Calu3 (cell line): Measurements from ENCODE around the gene PANX1. TPM values are rescaled to one million over a fixed set of nuclear protein-coding genes. Genes with fewer than 3 reads are reported as not detected.

Experiments
- BruUV-seq: library from RNA; stranded (reverse); fragments of 400-500 nt; replicated peaks from 2 replicates; lab custom pipeline; 2021; lab: Mats Ljungman, UMichigan
- CTCF ChIA-PET: fragments of 300-600 bp; sonication (Branson Sonifier 250); formaldehyde crosslinking; loops from one replicate; lab custom pipeline; 2022; ENCODE audit warnings: antibody characterized with exemption; lab: Charles Lee
- DNase-seq: peaks from one replicate; pipeline ENCODE4 v3.0.0; 2022
- H3K27ac Mint-ChIP-seq: one replicate; pipeline ENCODE4 v1.8.0; 2022; ENCODE audit warnings: mixed read lengths; ENCODE audit not compliant: unreplicated experiment
- H3K27me3 Mint-ChIP-seq: one replicate; pipeline ENCODE4 v1.8.0; 2022; ENCODE audit warnings: mixed read lengths; ENCODE audit not compliant: unreplicated experiment
- H3K36me3 Mint-ChIP-seq: one replicate; pipeline ENCODE4 v1.8.0; 2022; ENCODE audit warnings: mild to moderate bottlenecking, moderate library complexity, mixed read lengths; ENCODE audit not compliant: insufficient read depth, unreplicated experiment
- H3K4me1 Mint-ChIP-seq: one replicate; pipeline ENCODE4 v1.8.0; 2022; ENCODE audit warnings: mild to moderate bottlenecking, low read depth, mixed read lengths; ENCODE audit not compliant: unreplicated experiment
- H3K4me3 Mint-ChIP-seq: one replicate; pipeline ENCODE4 v1.8.0; 2022; ENCODE audit warnings: mild to moderate bottlenecking, low read depth, moderate library complexity, mixed read lengths; ENCODE audit not compliant: unreplicated experiment
- H3K9me3 Mint-ChIP-seq: one replicate; pipeline ENCODE4 v1.8.0; 2022; ENCODE audit warnings: low read depth, mixed read lengths; ENCODE audit not compliant: unreplicated experiment
- intact Hi-C: fragments of 100-400 bp; cut with micrococcal nuclease; formaldehyde crosslinking; loops from one replicate; pipeline ENCODE4 v1.10.0; 2022; ENCODE audit not compliant: unreplicated experiment
- total RNA-seq: library from RNA; stranded (reverse); gene quantifications from 2 replicates; pipeline ENCODE4 v1.2.3, GENCODE V29; 2022
- TF ChIP-seq, protein P1 (sequence below): fragments of 200-600 bp; IDR thresholded peaks from one replicate; pipeline ENCODE4 v1.8.0; 2022; ENCODE audit warnings: antibody characterized with exemption; ENCODE audit not compliant: unreplicated experiment

Gene PANX1
- total RNA-seq, 1 experiment from 2014 or later = 20.2 TPM

DNA sequence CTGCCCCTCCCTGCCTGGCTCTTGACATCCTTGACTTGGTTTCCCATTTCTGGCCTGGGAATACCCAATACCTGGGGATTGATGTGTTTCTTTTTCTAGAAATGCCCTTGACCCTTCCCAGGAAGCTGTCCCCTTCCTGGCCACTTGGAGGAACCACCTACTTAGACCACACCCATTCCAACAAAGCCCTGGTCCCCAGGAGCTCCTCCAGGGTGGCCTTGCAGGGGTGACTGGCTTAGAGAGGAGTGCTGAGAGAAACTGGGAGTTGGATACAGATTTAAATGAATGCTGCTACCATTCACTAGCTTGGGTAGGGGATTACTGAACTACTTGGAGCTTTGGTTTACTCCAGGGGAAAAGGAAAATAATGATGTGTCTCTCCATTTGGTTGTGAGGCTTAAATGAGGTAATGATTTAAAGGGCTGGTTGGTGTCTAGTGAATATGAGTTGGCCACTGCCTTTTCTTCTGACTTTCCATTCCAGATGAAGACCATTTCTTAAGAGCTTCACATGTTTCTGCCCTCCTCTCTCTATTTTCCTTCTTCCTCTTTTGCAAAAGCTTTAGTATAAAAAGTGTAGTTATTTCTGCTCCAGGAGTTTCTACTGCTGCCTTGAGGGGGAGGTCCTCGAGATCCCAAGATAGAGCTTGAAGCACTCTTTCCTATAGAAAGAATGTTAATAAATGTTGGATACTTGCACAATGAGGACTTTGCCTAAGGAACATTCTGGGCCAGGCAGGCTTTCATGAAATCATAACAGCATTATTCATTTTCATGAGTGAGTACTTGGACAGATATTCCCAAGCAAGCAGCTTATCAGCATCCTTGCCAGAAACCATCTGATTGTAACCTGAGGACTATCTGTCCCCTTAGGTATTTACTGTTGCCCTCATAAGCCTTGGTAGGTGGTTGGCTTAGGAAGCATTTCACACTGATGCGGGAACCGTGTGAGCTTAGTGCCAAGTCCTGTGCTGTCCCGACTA is 22.4 kb downstream of the PANX1 start:
- H3K9me3 Mint-ChIP-seq = no peaks in the 10 kb centered on the region
- intact Hi-C loops = no loop called here

DNA sequence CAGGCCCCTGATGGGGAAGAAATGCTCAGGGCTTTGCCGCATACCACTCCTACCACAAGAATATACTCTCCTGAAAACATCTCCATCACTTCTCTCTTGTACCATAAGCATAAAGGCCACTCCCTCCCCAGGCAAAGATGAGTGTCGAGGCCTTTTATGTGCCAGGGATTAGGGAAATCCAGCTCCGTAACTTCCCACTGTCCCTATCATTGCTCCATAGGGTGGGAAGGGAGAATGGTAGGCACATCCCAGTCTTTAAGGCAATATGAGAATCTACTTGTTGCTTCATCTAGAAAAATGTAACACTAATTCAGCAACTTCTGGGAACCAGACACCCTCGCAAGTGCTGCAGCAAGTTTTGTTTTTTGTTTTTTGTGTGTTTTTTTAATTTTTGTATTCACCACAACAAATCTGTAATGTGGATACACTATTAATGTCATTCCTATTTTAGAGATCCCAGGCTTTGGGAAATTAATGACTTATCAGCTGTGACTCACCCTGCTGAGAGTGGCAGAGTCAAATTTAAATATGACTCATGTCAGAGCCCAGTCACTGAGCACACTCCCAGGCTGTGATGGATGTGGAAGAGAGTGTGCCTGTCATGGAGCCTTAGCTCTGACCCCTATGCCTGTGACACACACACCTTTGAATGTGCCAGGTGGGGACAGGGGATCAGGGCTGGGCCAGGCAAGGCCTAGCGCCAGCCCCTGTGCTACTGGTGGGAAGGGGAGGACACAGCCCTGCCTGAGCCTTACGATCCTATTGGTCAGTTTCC is 23.4 kb downstream of the PANX1 start:
- no peak overlapping the region for H3K4me3 Mint-ChIP-seq
- no TSS peak for BruUV-seq
- H3K27ac Mint-ChIP-seq = peak overlapping the region; percentile 52
- peaks cover 4% of the 10 kb centered on the region for H3K36me3 Mint-ChIP-seq
- TF ChIP-seq, protein P1, sequence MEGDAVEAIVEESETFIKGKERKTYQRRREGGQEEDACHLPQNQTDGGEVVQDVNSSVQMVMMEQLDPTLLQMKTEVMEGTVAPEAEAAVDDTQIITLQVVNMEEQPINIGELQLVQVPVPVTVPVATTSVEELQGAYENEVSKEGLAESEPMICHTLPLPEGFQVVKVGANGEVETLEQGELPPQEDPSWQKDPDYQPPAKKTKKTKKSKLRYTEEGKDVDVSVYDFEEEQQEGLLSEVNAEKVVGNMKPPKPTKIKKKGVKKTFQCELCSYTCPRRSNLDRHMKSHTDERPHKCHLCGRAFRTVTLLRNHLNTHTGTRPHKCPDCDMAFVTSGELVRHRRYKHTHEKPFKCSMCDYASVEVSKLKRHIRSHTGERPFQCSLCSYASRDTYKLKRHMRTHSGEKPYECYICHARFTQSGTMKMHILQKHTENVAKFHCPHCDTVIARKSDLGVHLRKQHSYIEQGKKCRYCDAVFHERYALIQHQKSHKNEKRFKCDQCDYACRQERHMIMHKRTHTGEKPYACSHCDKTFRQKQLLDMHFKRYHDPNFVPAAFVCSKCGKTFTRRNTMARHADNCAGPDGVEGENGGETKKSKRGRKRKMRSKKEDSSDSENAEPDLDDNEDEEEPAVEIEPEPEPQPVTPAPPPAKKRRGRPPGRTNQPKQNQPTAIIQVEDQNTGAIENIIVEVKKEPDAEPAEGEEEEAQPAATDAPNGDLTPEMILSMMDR = no peak
- no peaks in the 10 kb centered on the region for H3K9me3 Mint-ChIP-seq
- no peaks in the 10 kb centered on the region for H3K27me3 Mint-ChIP-seq
- CTCF ChIA-PET = interaction anchor here (0.5 to 1.3 kb wide), 3 partner anchors 16 to 257 kb away, joined by 3 read pairs; no protein-coding TSS in a partner anchor
- DNase-seq = peak; percentile 50
- peaks cover 52% of the 10 kb centered on the region for H3K4me1 Mint-ChIP-seq
- intact Hi-C loops = no loop called here

More for the DNA sequence above, 22.4 kb downstream of the PANX1 start:
- BruUV-seq = no TSS peak
- DNase-seq = no peak
- no peak overlapping the region for H3K27ac Mint-ChIP-seq
- H3K4me3 Mint-ChIP-seq = no peak overlapping the region
- TF ChIP-seq, protein P1 = no peak
- H3K36me3 Mint-ChIP-seq = peaks cover 4% of the 10 kb centered on the region
- peaks cover 52% of the 10 kb centered on the region for H3K4me1 Mint-ChIP-seq
- CTCF ChIA-PET = interaction anchor here (1.3 kb wide), 1 partner anchor 15 kb away, joined by 3 read pairs; no protein-coding TSS in a partner anchor
- H3K27me3 Mint-ChIP-seq = no peaks in the 10 kb centered on the region

DNA sequence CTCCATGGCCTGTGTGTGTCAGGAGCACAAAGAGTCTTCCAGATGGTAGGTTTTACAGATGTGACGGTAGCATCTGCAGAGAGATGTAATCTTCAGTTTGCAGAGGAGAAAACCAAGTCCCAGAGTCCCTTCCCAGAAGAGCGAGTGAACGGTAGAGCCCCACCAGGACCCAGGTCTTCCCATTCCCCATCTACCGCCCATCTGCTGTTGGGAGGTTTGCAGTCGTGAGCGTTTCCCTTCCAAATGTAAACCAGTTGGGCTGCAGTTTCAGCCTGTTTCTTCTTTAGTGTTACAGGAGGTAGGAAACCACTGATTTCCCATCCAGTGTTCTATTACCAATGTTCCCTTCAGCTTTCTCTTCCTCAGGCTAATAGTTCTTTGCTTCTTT is 24.0 kb downstream of the PANX1 start:
- peaks cover 4% of the 10 kb centered on the region for H3K36me3 Mint-ChIP-seq
- peak overlapping the region; percentile 52 for H3K27ac Mint-ChIP-seq
- H3K27me3 Mint-ChIP-seq = no peaks in the 10 kb centered on the region
- TF ChIP-seq, protein P1 = no peak
- peaks cover 52% of the 10 kb centered on the region for H3K4me1 Mint-ChIP-seq
- no peak overlapping the region for H3K4me3 Mint-ChIP-seq
- H3K9me3 Mint-ChIP-seq = no peaks in the 10 kb centered on the region
- no TSS peak for BruUV-seq
- intact Hi-C loops = no loop called here
- CTCF ChIA-PET = interaction anchor here (1.1 to 1.3 kb wide), 2 partner anchors 17 to 257 kb away, joined by 3 read pairs; no protein-coding TSS in a partner anchor
- DNase-seq = no peak

DNA sequence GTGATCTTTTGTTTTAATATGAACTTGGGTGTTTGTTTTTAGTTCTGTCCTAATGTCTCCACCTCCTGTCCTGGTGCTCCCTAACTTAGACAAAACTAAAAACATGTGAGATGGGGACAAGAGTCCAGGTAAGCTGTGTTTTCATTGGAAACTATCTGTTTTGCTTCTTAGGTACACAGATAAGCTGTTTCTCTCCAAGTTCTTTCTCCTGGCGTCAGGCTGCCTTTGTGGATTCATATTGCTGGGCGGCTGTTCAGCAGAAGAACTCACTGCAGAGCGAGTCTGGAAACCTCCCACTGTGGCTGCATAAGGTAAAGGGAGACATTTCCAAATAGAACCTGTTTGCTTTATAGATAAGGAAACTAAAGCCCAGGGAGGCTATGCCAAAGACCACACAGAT is 24.7 kb downstream of the PANX1 start:
- no peaks in the 10 kb centered on the region for H3K27me3 Mint-ChIP-seq
- no peak overlapping the region for H3K4me3 Mint-ChIP-seq
- BruUV-seq = no TSS peak
- CTCF ChIA-PET = no interaction called here
- peaks cover 52% of the 10 kb centered on the region for H3K4me1 Mint-ChIP-seq
- intact Hi-C loops = no loop called here
- DNase-seq = no peak
- TF ChIP-seq, protein P1 = no peak
- no peak overlapping the region for H3K27ac Mint-ChIP-seq
- H3K9me3 Mint-ChIP-seq = no peaks in the 10 kb centered on the region
- peaks cover 4% of the 10 kb centered on the region for H3K36me3 Mint-ChIP-seq
